ACC112 (cell line): Measurements from ENCODE around the gene UGT1A3.

Source experiments
- H2AFZ ChIP-seq: fragments of 200-600 bp; sonication (generic); one replicate; pipeline ENCODE4 v1.6.0; 2017; ENCODE audit warnings: antibody characterized with exemption, low read length; ENCODE audit not compliant: unreplicated experiment
- H3K27ac ChIP-seq: fragments of 200-600 bp; sonication (generic); 2 replicates; pipeline ENCODE4 v1.5.1; 2014; ENCODE audit warnings: low read depth, mild to moderate bottlenecking, antibody characterized with exemption, low read length, moderate library complexity
- H3K27me3 ChIP-seq: fragments of 200-600 bp; sonication (generic); 2 replicates; pipeline ENCODE4 v1.6.1; 2014; ENCODE audit warnings: mild to moderate bottlenecking, antibody characterized with exemption, low read length, moderate library complexity, mixed read lengths; ENCODE audit not compliant: insufficient read depth
- H3K36me3 ChIP-seq: fragments of 200-600 bp; sonication (generic); 2 replicates; pipeline ENCODE4 v1.6.1; 2016; ENCODE audit warnings: mild to moderate bottlenecking, antibody characterized with exemption, low read length, moderate library complexity, mixed read lengths; ENCODE audit not compliant: insufficient read depth
- H3K4me1 ChIP-seq: fragments of 200-600 bp; sonication (generic); one replicate; pipeline ENCODE4 v1.6.1; 2016; ENCODE audit warnings: low read length, mixed read lengths; ENCODE audit not compliant: insufficient read depth, unreplicated experiment, control insufficient read depth
- H3K4me3 ChIP-seq: fragments of 200-600 bp; sonication (generic); 2 replicates; pipeline ENCODE4 v1.5.1; 2014; ENCODE audit warnings: mild to moderate bottlenecking, low read depth, low read length
- H3K79me2 ChIP-seq: fragments of 200-600 bp; sonication (generic); one replicate; pipeline ENCODE4 v1.6.0; 2016; ENCODE audit warnings: low read length; ENCODE audit not compliant: control insufficient read depth, unreplicated experiment, insufficient read depth

Gene UGT1A3

GRCh38 chr2:233796254-233796653 is 67.4 kb downstream of the UGT1A3 start:
- Histone ChIP-seq H3K27ac (no peak overlapping the region), H3K4me1 (no peaks in the 10 kb centered on the region), H2AFZ (no peak overlapping the region), H3K4me3 (no peak overlapping the region), H3K36me3 (no peaks in the 10 kb centered on the region), H3K79me2 (no peaks in the 10 kb centered on the region), H3K27me3 (peaks cover 16% of the 10 kb centered on the region; the same call in 1 of the 2 replicates)

GRCh38 chr2:233798335-233799086 is 69.7 kb downstream of the UGT1A3 start:
- Histone ChIP-seq H3K36me3 (no peaks in the 10 kb centered on the region), H2AFZ (no peak overlapping the region), H3K79me2 (no peaks in the 10 kb centered on the region), H3K4me1 (no peaks in the 10 kb centered on the region), H3K4me3 (no peak overlapping the region), H3K27me3 (peaks cover 23% of the 10 kb centered on the region; the same call in 1 of the 2 replicates), H3K27ac (no peak overlapping the region)

GRCh38 chr2:233799087-233799665 is 70.3 kb downstream of the UGT1A3 start:
- Histone ChIP-seq H3K36me3 (no peaks in the 10 kb centered on the region), H3K4me1 (no peaks in the 10 kb centered on the region), H3K4me3 (no peak overlapping the region), H3K79me2 (no peaks in the 10 kb centered on the region), H3K27me3 (peaks cover 29% of the 10 kb centered on the region; the same call in 1 of the 2 replicates), H3K27ac (no peak overlapping the region), H2AFZ (no peak overlapping the region)

GRCh38 chr2:233799716-233800115 is 70.9 kb downstream of the UGT1A3 start:
- Histone ChIP-seq H3K79me2 (no peaks in the 10 kb centered on the region), H3K4me3 (no peak overlapping the region), H2AFZ (no peak overlapping the region), H3K27ac (no peak overlapping the region), H3K27me3 (peaks cover 34% of the 10 kb centered on the region; the same call in 1 of the 2 replicates), H3K36me3 (no peaks in the 10 kb centered on the region), H3K4me1 (no peaks in the 10 kb centered on the region)

- H3K4me1 ChIP-seq = no peaks in the 10 kb centered on the region
- H3K27ac ChIP-seq = no peak overlapping the region
- H3K36me3 ChIP-seq = no peaks in the 10 kb centered on the region
- H2AFZ ChIP-seq = no peak overlapping the region
- H3K4me3 ChIP-seq = no peak overlapping the region
- H3K79me2 ChIP-seq = no peaks in the 10 kb centered on the region
- H3K27me3 ChIP-seq = peaks cover 39% of the 10 kb centered on the region
These were observed 71.4 kb downstream of the UGT1A3 start for GRCh38 chr2:233800208-233800607.

- no peak overlapping the region for H3K27ac ChIP-seq
- H3K4me1 ChIP-seq = no peaks in the 10 kb centered on the region
- no peaks in the 10 kb centered on the region for H3K79me2 ChIP-seq
- H3K36me3 ChIP-seq = no peaks in the 10 kb centered on the region
- peaks cover 51% of the 10 kb centered on the region for H3K27me3 ChIP-seq
- no peak overlapping the region for H2AFZ ChIP-seq
- H3K4me3 ChIP-seq = no peak overlapping the region
These were observed 72.7 kb downstream of the UGT1A3 start for GRCh38 chr2:233801357-233802131.

- H3K79me2 ChIP-seq = no peaks in the 10 kb centered on the region
- H2AFZ ChIP-seq = no peak overlapping the region
- H3K36me3 ChIP-seq = no peaks in the 10 kb centered on the region
- peaks cover 44% of the 10 kb centered on the region for H3K27me3 ChIP-seq
- no peaks in the 10 kb centered on the region for H3K4me1 ChIP-seq
- no peak overlapping the region for H3K27ac ChIP-seq
- no peak overlapping the region for H3K4me3 ChIP-seq
These were observed 73.4 kb downstream of the UGT1A3 start for GRCh38 chr2:233802132-233802815.

GRCh38 chr2:233803292-233803911 is 74.6 kb downstream of the UGT1A3 start:
- no peak overlapping the region for H2AFZ ChIP-seq
- no peak overlapping the region for H3K4me3 ChIP-seq
- H3K27ac ChIP-seq = no peak overlapping the region
- no peaks in the 10 kb centered on the region for H3K79me2 ChIP-seq
- peaks cover 53% of the 10 kb centered on the region for H3K27me3 ChIP-seq
- no peaks in the 10 kb centered on the region for H3K36me3 ChIP-seq
- no peaks in the 10 kb centered on the region for H3K4me1 ChIP-seq

- peaks cover 59% of the 10 kb centered on the region for H3K27me3 ChIP-seq
- no peaks in the 10 kb centered on the region for H3K36me3 ChIP-seq
- H3K4me3 ChIP-seq = no peak overlapping the region
- no peaks in the 10 kb centered on the region for H3K79me2 ChIP-seq
- no peak overlapping the region for H3K27ac ChIP-seq
- no peak overlapping the region for H2AFZ ChIP-seq
- no peaks in the 10 kb centered on the region for H3K4me1 ChIP-seq
These were observed 75.2 kb downstream of the UGT1A3 start for GRCh38 chr2:233803994-233804393.

GRCh38 chr2:233807215-233807865 is 78.5 kb downstream of the UGT1A3 start:
- no peak overlapping the region for H3K27ac ChIP-seq
- peaks cover 76% of the 10 kb centered on the region for H3K27me3 ChIP-seq
- no peaks in the 10 kb centered on the region for H3K36me3 ChIP-seq
- no peaks in the 10 kb centered on the region for H3K4me1 ChIP-seq
- H2AFZ ChIP-seq = no peak overlapping the region
- H3K4me3 ChIP-seq = no peak overlapping the region
- no peaks in the 10 kb centered on the region for H3K79me2 ChIP-seq
